Neural cell (in vitro differentiated cells): ENCODE results near the gene NEK6. TPM values are rescaled to one million over a fixed set of nuclear protein-coding genes. Genes with fewer than 3 reads are reported as not detected.

Source experiments
- H2AFZ ChIP-seq: fragments of 200-600, 300-800 bp; sonication (generic), shearing (Covaris generic); 2 replicates; pipeline ENCODE4 v1.6.0; 2014; ENCODE audit warnings: low read depth, mild to moderate bottlenecking, antibody characterized with exemption, low read length, moderate library complexity
- H3F3A ChIP-seq: fragments of 200-600 bp; shearing (Covaris generic); 2 replicates; pipeline ENCODE4 v1.6.1; 2016; ENCODE audit warnings: mild to moderate bottlenecking, moderate library complexity, mixed read lengths, antibody characterized with exemption, low read length; ENCODE audit not compliant: insufficient read depth, poor library complexity, severe bottlenecking
- H3K27ac ChIP-seq: fragments of 200-600, 300-800 bp; sonication (generic), shearing (Covaris generic); 2 replicates; pipeline ENCODE4 v1.5.1; 2014; ENCODE audit warnings: mild to moderate bottlenecking, low read length, moderate library complexity
- H3K27me3 ChIP-seq: fragments of 300-800, 200-600 bp; sonication (generic), shearing (Covaris generic); 2 replicates; pipeline ENCODE4 v1.6.0; 2014; ENCODE audit warnings: mild to moderate bottlenecking, low read depth, low read length, moderate library complexity; ENCODE audit not compliant: insufficient read depth
- H3K36me3 ChIP-seq: fragments of 300-800, 200-600 bp; sonication (generic), shearing (Covaris generic); 2 replicates; pipeline ENCODE4 v1.5.1; 2014; ENCODE audit warnings: mild to moderate bottlenecking, antibody characterized with exemption, low read length, moderate library complexity; ENCODE audit not compliant: insufficient read depth
- H3K4me2 ChIP-seq: fragments of 300-800, 200-600 bp; sonication (generic), shearing (Covaris generic); 2 replicates; pipeline ENCODE4 v1.6.0; 2014; ENCODE audit warnings: mild to moderate bottlenecking, low read length
- H3K4me3 ChIP-seq: fragments of 300-800, 200-600 bp; sonication (generic), shearing (Covaris generic); 2 replicates; pipeline ENCODE4 v1.5.1; 2014; ENCODE audit warnings: mild to moderate bottlenecking, low read length, moderate library complexity
- H3K79me2 ChIP-seq: fragments of 200-600 bp; shearing (Covaris generic); replicated peaks from 2 replicates; pipeline ENCODE4 v1.6.0; 2014; ENCODE audit warnings: mild to moderate bottlenecking, low read length, moderate library complexity; ENCODE audit not compliant: insufficient read depth
- H3K9ac ChIP-seq: fragments of 300-800, 200-600 bp; sonication (generic), shearing (Covaris generic); 2 replicates; pipeline ENCODE4 v1.6.1; 2016; ENCODE audit warnings: mild to moderate bottlenecking, low read length, mixed read lengths
- H3K9me2 ChIP-seq: fragments of 200-600 bp; shearing (Covaris generic); 2 replicates; pipeline ENCODE4 v1.6.1; 2016; ENCODE audit warnings: mild to moderate bottlenecking, low read length, mixed read lengths; ENCODE audit not compliant: insufficient read depth
- H3K9me3 ChIP-seq: fragments of 200-600, 300-800 bp; sonication (generic), shearing (Covaris generic); 2 replicates; pipeline ENCODE4 v1.6.1; 2016; ENCODE audit warnings: mild to moderate bottlenecking, mixed run types, low read length, moderate library complexity, mixed read lengths
- H4K20me1 ChIP-seq: fragments of 200-600 bp; shearing (Covaris generic); 2 replicates; pipeline ENCODE4 v1.6.1; 2016; ENCODE audit warnings: mild to moderate bottlenecking, mixed run types; ENCODE audit not compliant: insufficient read depth
- CTCF ChIP-seq: fragments of 450-650 bp; IDR thresholded peaks from 2 replicates; pipeline ENCODE4 v1.5.1; 2014; ENCODE audit warnings: antibody characterized with exemption, mild to moderate bottlenecking, moderate library complexity; ENCODE audit not compliant: poor library complexity, severe bottlenecking
- EP300 ChIP-seq: fragments of 450-650 bp; conservative IDR thresholded peaks from 2 replicates; pipeline ENCODE4 v1.6.1; 2014; ENCODE audit warnings: antibody characterized with exemption, mild to moderate bottlenecking, moderate library complexity; ENCODE audit not compliant: poor library complexity, severe bottlenecking
- EZH2 ChIP-seq: fragments of 200-600, 300-800 bp; shearing (Covaris generic), sonication (generic); IDR thresholded peaks from 2 replicates; pipeline ENCODE4 v1.6.1; 2014; ENCODE audit warnings: antibody characterized with exemption, low read length, borderline replicate concordance, mild to moderate bottlenecking; ENCODE audit not compliant: insufficient read depth, poor library complexity, severe bottlenecking
- MXI1 ChIP-seq: fragments of 450-650 bp; conservative IDR thresholded peaks from 2 replicates; pipeline ENCODE4 v1.6.1; 2014; ENCODE audit warnings: antibody characterized with exemption, mild to moderate bottlenecking; ENCODE audit not compliant: poor library complexity, severe bottlenecking
- POLR2AphosphoS5 ChIP-seq: IDR thresholded peaks from 2 replicates; pipeline ENCODE4 v1.6.1; 2012
- RAD21 ChIP-seq: fragments of 450-650 bp; conservative IDR thresholded peaks from 2 replicates; pipeline ENCODE4 v1.6.1; 2014; ENCODE audit warnings: antibody characterized with exemption, mild to moderate bottlenecking, moderate library complexity
- SMC3 ChIP-seq: fragments of 450-650 bp; conservative IDR thresholded peaks from 2 replicates; pipeline ENCODE4 v1.6.1; 2014; ENCODE audit warnings: antibody characterized with exemption, mild to moderate bottlenecking, moderate library complexity; ENCODE audit not compliant: poor library complexity
- TAF1 ChIP-seq: IDR thresholded peaks from 2 replicates; pipeline ENCODE4 v1.6.1; 2012; ENCODE audit warnings: low read depth
- polyA plus RNA-seq: library from polyadenylated mRNA; depleted of rRNA; stranded (reverse); fragments of >200 nt; gene quantifications from 2 replicates; pipeline ENCODE4 v1.2.3, GENCODE V29; 2014
- TF ChIP-seq, protein P1 (sequence below): IDR thresholded peaks from 2 replicates; pipeline ENCODE4 v1.6.1; 2012; ENCODE audit warnings: borderline replicate concordance

The NEK6 gene
- polyA plus RNA-seq, 1 donor from 2014 or later, result 4.6 TPM

- no peaks in the 10 kb centered on the region for H3K36me3 ChIP-seq
- no peaks in the 10 kb centered on the region for H3F3A ChIP-seq
- H3K9ac ChIP-seq, result no peak overlapping the region
- TF ChIP-seq RAD21 (no peak), CTCF (no peak), EZH2 (no peak), TAF1 (no peak), EP300 (no peak), POLR2AphosphoS5 (no peak), MXI1 (no peak), SMC3 (no peak)
- TF ChIP-seq, protein P1, sequence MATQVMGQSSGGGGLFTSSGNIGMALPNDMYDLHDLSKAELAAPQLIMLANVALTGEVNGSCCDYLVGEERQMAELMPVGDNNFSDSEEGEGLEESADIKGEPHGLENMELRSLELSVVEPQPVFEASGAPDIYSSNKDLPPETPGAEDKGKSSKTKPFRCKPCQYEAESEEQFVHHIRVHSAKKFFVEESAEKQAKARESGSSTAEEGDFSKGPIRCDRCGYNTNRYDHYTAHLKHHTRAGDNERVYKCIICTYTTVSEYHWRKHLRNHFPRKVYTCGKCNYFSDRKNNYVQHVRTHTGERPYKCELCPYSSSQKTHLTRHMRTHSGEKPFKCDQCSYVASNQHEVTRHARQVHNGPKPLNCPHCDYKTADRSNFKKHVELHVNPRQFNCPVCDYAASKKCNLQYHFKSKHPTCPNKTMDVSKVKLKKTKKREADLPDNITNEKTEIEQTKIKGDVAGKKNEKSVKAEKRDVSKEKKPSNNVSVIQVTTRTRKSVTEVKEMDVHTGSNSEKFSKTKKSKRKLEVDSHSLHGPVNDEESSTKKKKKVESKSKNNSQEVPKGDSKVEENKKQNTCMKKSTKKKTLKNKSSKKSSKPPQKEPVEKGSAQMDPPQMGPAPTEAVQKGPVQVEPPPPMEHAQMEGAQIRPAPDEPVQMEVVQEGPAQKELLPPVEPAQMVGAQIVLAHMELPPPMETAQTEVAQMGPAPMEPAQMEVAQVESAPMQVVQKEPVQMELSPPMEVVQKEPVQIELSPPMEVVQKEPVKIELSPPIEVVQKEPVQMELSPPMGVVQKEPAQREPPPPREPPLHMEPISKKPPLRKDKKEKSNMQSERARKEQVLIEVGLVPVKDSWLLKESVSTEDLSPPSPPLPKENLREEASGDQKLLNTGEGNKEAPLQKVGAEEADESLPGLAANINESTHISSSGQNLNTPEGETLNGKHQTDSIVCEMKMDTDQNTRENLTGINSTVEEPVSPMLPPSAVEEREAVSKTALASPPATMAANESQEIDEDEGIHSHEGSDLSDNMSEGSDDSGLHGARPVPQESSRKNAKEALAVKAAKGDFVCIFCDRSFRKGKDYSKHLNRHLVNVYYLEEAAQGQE, result no peak
- H3K4me3 ChIP-seq, result no peak overlapping the region
- H4K20me1 ChIP-seq, result no peaks in the 10 kb centered on the region
- H3K9me2 ChIP-seq, result no peaks in the 10 kb centered on the region
- no peak overlapping the region for H3K4me2 ChIP-seq
- no peaks in the 10 kb centered on the region for H3K27me3 ChIP-seq
- H3K79me2 ChIP-seq, result peaks cover 38% of the 10 kb centered on the region
- no peak overlapping the region for H2AFZ ChIP-seq
- no peak overlapping the region for H3K27ac ChIP-seq
- no peaks in the 10 kb centered on the region for H3K9me3 ChIP-seq
Observed at GRCh38 chr9:124386201-124386600, 128.5 kb downstream of the NEK6 start.

GRCh38 chr9:124388275-124389048 is 130.7 kb downstream of the NEK6 start:
- no peak for TF ChIP-seq EP300
- peaks cover 42% of the 10 kb centered on the region for H3K79me2 ChIP-seq

More at GRCh38 chr9:124388275-124389048, 130.7 kb downstream of the NEK6 start:
- Histone ChIP-seq H3K4me2 (no peak overlapping the region), H2AFZ (no peak overlapping the region), H3K9ac (no peak overlapping the region), H3K36me3 (no peaks in the 10 kb centered on the region), H4K20me1 (no peaks in the 10 kb centered on the region), H3K9me2 (no peaks in the 10 kb centered on the region), H3F3A (no peaks in the 10 kb centered on the region), H3K27ac (no peak overlapping the region), H3K9me3 (no peaks in the 10 kb centered on the region), H3K27me3 (no peaks in the 10 kb centered on the region), H3K4me3 (no peak overlapping the region)
